CD4-positive, alpha-beta T cell treated with Interleukin-6 for 4 hours (primary cell): ENCODE data around the gene SNX17.
"Not testable (repeated sequence)": the region's sequence is repeated elsewhere in the genome, so short reads cannot be mapped to it uniquely, and the experiment has no call there.

Source experiments
- DNase-seq: peaks from one replicate; pipeline ENCODE4 v3.0.0-alpha.2; 2020; ENCODE audit warnings: mixed read lengths

SNX17 gene

DNA sequence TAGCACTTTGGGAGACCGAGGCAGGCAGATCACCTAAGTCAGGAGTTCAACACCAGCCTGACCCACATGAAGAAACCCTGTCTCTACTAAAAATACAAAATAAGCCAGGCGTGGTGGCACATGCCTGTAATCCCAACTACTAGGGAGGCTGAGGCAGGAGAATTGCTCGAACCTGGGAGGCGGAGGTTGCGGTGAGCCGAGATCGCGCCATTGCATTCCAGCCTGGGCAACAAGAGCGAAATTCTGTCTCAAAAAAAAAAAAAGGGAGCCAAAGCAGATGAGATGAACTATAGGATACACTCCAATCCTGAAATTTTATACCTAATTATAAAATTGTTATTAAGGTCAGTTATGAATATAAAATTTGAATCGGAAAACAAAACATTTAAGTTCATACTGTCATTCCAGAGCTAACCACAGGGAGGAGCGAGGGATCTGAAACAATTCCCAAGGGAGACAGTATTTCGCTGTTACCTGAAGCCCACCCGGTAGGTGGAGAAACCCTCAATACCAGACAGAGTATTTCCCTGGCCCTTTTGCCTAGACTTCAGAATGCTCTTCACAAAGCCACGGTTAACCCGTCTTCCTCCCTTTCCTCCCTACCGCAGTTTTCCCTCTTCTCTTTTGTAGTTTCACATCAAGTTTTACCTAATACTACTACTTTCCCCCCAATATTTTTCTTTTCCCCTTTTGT lies 37.5 kb downstream of the SNX17 start:
- DNase-seq, result no peak

DNA sequence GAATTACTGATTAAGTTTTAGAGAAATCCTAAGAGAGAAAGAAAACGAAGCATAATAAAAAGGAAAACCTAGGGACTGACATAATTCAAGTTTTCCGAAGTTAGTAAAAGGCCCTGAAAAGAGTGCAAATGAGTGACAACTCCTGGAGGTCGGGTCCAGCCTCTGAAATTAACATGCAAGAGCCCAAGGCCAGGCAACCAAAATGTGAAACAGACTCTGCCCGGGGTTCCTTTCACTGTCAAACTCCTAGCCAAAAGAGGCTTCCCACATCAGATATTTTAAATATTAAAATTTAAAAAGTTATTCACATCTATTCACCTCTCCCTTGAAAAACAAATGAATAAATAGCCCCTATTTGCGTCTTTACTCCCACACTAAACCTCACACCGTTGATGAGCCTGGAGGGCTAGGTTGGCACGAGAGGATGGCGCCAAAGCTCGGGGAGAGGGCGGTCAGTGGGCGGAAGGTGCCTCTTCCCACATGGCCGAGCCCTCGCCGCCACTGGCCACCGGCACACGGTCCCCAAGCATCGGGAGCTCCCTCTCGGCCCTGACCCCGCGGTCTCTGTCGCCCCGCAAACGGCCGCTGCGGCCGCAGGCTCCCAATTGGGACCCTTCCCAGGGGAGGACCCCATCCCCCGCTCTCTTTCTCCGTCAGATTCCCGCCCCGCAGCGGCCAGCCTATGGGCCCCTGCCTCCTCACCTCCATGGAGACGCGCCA lies 38.3 kb downstream of the SNX17 start:
- DNase-seq, result no peak

DNA sequence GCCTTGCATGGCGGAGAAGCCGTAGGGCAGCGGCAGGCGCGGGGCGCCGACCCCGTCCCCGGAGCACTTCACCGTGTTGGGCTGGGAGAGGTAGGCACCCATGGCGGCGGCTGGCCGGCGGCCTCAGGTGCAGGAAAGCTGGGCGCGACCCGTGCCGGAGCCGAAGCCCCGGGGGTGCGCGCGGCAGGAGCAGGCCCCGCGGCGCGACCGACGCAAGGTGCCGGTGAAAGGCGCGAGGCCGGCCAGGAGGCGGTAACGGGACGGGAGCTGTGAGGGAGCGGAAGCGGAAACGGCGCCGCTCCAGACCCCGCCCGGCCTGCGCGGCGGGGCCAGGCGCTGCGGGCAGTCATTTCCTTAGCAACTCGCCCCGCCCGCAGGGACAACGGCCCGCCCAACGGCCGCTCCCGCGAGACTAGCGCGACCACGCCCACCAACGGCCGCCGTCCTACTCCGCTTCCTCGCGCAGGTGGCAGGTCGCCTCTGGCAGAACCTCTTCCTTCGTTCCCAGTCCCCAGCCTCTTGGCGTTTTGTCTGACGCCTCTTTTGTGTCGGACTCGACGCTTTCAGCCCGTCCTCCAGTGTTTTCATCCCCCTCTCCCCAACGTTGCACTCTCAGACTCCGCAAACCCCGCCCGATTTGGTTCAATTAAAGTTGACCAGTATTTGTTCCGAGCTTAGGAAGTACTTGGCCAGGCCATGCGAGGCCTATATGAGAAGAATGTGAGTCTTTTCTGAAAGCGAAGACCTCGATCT lies 39.1 kb downstream of the SNX17 start, which contains the start of gene PPM1G:
Gene PPM1G, minus strand, starts transcription at position 271 of the 753 bp plus-strand sequence. Its CDS starts 169 bp downstream, at position 102.
- peak; percentile 98 for DNase-seq

DNA sequence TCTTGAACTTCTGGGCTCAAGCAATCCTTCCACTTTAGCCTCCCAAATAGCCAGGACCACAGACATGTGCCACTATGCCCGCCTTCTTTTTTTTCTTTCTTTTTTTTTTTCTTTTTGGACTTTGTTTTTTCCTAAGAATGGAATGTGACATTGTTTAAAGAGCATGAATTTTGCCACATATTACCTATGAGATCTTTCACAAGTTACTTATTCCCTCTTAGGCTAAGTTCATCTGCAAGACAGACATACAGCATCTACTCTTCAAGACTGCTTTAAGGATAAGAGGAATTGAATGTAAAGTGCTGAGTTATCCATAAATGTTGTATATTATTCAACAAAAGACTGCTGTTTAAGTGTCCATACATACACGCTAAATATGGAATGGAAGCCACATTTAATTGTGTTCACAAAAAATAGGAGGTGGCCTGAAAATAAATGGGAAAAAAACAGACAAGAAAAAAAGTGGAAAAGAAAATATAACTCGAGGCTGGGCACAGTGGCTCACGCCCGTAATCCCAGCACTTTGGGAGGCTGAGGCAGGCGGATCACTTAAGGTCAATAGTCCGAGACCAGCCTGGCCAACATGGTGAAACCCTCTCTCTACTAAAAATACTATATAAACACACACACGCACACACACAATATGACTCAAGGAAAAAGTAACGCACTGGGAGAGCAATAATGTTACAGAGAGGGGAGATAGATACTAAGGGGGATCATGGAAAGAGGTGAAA lies 42.2 kb downstream of the SNX17 start:
- no peak for DNase-seq

DNA sequence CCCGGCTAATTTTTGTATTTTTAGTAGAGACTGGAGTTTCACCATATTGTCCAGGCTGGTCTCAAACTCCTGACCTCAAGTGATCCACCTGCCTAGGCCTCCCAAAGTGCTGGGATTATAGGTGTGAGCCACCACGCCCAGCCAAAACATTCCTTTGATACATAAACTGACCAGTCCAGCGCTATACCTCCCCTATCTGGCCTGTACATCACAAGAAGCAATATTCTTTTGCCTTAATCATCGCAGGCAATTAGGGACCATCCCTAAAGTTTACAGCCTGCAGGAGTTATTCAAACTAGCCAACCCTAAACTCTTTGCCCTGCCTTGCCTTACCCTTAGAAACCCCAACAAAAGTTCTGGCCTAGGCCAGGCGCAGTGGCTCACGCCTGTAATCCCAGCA lies 45.7 kb downstream of the SNX17 start:
- no peak for DNase-seq

DNA sequence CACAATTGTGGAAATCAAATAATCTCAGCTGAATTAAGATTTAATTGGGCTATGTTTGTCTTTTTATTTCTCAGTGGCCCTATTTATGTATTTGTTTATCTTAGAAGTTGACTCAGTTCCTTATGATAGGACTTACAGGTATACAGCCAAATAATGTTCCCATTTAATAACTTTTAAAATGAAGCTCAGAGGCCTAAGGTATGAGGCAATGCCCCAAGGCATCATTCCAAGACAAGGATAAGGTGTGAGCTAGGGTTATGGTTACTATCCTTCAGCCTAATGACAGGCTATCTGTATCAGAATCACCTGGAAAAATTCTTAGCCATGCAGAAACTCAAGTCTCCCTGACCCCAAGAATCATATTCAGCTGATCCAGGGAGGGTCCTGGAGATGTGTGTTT lies 50.6 kb downstream of the SNX17 start:
- DNase-seq, result no peak

DNA sequence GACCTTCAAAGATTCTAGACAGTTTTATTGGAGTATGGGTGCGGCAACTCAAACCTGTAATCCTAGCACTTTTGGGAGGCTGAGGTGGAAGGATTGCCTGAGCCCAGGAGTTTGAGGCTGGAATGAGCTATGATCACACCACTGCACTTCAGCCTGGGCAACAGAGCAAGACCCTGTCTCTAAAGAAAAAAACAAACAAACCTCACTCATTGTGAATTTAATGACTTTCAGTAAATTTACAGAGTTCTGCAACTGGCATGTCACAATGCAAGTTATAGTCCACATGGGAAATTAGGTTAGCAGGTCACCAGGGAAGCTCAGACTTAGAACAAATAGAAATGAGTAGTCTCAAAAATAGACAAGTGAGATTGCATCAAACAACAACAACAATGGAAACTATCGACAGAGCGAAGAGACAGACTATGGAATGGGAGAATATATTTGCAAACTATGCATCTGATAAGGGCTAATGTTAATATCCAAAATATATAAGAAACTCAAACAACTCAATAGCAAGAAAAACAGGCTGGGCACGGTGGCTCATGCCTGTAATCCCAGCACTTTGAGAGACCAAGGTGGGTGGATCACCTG lies 51.3 kb downstream of the SNX17 start:
- no peak for DNase-seq

DNA sequence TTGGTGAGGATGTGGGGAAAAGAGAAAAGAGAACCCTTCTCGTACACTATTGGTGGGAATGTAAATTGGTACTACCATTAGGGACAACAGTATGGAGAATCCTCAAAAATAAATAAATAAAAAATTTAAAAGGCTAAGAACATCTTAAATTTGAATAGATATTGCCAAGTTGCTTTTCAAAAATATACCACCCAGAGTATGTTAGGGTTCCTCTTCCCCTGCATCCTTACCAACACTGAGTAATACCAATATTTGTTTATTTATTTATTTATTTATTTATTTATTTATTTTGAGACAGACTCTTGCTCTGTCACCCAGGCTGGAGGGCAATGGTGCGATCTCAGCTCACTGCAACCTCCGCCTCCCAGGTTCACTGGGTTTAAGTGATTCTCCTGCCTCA lies 52.5 kb downstream of the SNX17 start:
- DNase-seq, result no peak

DNA sequence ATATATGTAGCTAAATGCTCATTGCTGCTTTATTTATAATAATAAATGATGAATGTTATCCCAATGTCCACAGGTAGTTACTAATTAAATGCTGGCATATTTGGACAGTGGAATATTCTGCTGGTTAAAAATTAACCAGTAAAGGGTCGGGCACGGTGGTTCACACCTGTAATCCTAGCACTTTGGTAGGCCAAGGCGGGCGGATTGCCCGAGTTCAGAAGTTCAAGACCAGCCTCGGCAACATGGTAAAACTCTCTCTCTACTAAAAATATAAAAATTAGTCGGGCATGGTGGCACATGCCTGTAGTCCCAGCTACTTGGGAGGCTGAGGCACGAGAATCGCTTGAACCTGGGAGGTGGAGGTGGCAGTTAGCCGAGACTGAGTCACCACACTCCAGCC lies 54.6 kb downstream of the SNX17 start:
- not testable (repeated sequence) for DNase-seq
